GM18951 (cell line): ENCODE data around the gene LMNTD2.

Experiments used
- POLR2A ChIP-seq: IDR thresholded peaks from 4 replicates; pipeline ENCODE4 v1.6.1; 2011; ENCODE audit warnings: mild to moderate bottlenecking; ENCODE audit not compliant: insufficient read length, insufficient read depth; ENCODE audit errors: extremely low read depth
- in situ Hi-C: fragments of 300-500 bp; cut with MboI; formaldehyde crosslinking; loops from one replicate; pipeline ENCODE4 v1.12.0; 2022; ENCODE audit warnings: low sequenced_read_pairs, mixed read lengths, inconsistent platforms; ENCODE audit not compliant: unreplicated experiment

LMNTD2 gene

GRCh38 chr11:548700-549603, 11.6 kb downstream of the LMNTD2 start:
- in situ Hi-C loops: no loop called here
- no peak for TF ChIP-seq POLR2A

DNA sequence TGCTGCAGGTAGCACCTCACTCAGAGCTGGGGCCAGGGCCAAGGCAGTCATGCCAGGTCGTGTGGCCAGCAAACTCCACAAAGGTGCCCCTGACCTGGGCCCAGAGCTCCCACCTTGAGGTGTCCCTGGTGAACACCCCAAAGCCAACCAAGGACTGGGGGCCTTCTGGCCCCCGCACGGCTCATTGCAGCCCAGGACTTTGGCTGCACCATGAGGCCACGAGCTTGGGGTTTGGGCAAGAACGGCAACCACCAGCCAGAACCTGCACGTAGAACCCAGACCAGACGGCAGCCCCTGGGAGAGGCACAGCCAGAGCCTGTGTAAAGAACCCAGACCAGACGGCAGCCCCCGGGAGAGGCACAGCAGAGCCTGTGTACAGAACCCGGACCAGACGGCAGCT, 15.4 kb downstream of the LMNTD2 start:
- no peak for TF ChIP-seq POLR2A
- in situ Hi-C loops: no loop called here

GRCh38 chr11:544817-545166, 15.7 kb downstream of the LMNTD2 start:
- in situ Hi-C loops: no loop called here
- no peak for TF ChIP-seq POLR2A

DNA sequence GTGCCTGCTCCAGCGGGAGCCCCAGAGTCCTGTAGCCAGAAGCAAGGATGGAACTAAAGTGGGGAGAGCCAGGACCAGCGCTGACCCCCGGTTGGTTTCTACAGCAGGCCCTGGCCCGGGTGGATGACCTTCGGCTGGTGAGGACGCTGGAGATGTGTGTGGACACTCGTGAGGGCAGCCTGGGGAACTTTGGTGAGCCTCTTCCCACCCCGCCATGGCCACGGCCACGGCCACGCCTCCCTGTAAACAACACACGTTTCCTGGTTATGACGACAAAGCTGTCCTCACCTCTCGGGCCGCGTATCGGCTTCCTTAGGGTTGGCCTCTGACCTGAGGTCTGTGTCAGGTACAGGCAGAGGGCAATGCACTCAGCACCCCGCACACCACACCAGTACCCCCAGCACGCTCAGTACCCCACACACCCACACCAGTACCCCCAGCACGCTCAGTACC, 19.1 kb downstream of the LMNTD2 start:
- in situ Hi-C loops: no loop called here

GRCh38 chr11:540583-541432, 19.7 kb downstream of the LMNTD2 start:
- in situ Hi-C loops: no loop called here
- TF ChIP-seq POLR2A: no peak

More for the DNA sequence above, 19.1 kb downstream of the LMNTD2 start:
- no peak for TF ChIP-seq POLR2A

- in situ Hi-C loops: no loop called here
These were observed 20.5 kb downstream of the LMNTD2 start for GRCh38 chr11:539971-540481.

DNA sequence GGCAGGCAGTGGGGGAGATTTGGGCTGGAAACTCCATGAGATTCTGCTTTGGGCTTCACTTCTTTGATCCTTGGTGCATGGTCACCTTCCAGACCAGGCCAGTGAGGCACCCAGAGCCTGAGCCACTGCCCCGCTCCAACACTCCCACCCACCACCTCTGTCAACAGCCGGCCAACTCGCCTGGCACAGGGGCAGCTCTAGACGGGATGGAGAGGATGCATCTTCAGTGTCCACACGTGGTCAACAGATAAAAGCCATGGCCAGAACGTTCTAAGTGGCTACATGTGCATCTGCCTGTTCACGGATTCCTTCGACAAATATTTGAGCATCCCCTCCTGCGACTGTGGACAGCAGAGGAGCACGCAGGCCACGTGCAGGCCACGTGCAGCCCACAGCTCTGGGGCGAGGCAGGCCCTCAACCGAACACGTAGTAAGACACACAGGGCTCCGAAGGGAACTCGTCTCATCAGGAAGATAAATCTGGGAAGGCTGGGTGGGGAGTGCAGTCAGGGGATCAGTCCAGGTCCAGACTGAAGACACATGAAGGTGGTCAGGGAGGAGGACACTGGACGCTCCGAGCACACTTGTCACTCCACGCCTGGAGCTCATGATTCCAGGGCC, 22.0 kb downstream of the LMNTD2 start:
- no peak for TF ChIP-seq POLR2A

More at GRCh38 chr11:539971-540481, 20.5 kb downstream of the LMNTD2 start:
- TF ChIP-seq POLR2A: no peak

GRCh38 chr11:537622-538430, 22.7 kb downstream of the LMNTD2 start:
- in situ Hi-C loops: no loop called here
- no peak for TF ChIP-seq POLR2A

More for the DNA sequence above, 22.0 kb downstream of the LMNTD2 start:
- in situ Hi-C loops: no loop called here

DNA sequence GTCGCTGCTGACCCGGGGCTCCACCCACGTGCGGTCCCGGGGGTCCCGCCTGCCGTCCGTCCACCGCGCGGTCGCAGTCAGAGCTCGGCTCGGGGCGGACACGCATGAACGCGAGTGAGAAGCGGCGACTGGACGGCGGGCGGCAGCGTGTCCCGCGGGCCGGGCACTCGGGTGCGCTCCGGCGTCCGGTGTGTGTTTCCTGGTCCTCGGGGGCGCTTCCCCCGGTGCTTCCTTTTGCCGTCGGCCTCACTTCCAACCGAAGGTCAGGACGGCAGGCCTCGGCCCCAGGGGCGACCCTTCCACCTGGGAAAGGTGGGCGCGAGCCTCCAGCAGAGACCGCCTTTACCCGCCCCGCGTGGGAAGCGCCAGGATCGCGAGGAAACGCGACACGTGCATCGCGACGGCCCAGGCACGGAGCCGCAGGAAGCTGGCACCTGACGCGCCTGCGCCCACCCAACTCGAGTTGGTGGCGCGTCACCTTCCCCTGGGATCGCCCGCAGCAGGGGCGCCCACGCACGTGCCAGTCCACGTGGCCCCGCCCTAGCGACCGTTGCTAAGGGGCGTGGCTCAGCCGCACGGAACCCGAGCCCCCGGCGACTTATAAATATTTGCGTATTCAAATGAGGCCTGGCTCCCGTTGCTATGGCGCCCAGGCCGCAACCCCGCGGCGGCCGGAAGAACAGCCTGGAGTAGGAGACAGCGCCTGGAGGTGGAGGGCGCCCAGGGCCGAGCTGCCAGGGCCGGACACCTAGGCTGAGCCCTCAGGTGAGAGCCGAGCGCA, 23.5 kb downstream of the LMNTD2 start, which contains the start of gene LRRC56:
TSS of gene LRRC56 (plus strand) at position 687 of the 781 bp plus-strand sequence. CDS start 3,158 bp downstream, outside the sequence.
- in situ Hi-C loops: no loop called here
- TF ChIP-seq POLR2A: peak; percentile 65

- in situ Hi-C loops: no loop called here
- TF ChIP-seq POLR2A: peak; percentile 93
These were observed 24.8 kb downstream of the LMNTD2 start, which contains the start of gene HRAS for GRCh38 chr11:535519-536454. Gene HRAS (minus strand): TSS chr11:535576.
